Right renal cortex interstitium (tissue), 3 donors: Measurements from ENCODE around the gene QPCT. TPM values are rescaled to one million over a fixed set of nuclear protein-coding genes. Genes with fewer than 3 reads are reported as not detected.

Experiments used
- polyA plus RNA-seq, 3 donors: library from polyadenylated mRNA; unstranded; fragments of 120-200 nt; gene quantifications; one replicate each; pipeline ENCODE4 v1.2.1, GENCODE V29; 2013; ENCODE audit not compliant: insufficient read length in 3 of 3

Gene QPCT
- polyA plus RNA-seq, 3 donors: 11.4 to 16.4 (median 16.2) TPM

Other genes starting within 250 kb of the QPCT start
- 10 to 100 TPM; 33.4 to 36.7 (median 34.0) TPM for gene EIF2AK2, start 187.7 kb upstream of the QPCT start, polyA plus RNA-seq
- gene SULT6B1, start 156.0 kb upstream of the QPCT start, polyA plus RNA-seq: not detected
- gene CEBPZOS, start 148.1 kb upstream of the QPCT start, polyA plus RNA-seq: 10 to 100 TPM; 55.3 to 56.9 (median 56.6) TPM
- 100 to 1,000 TPM in 1 of 3 donors, 10 to 100 TPM in 2; 98.8 to 109 (median 99.8) TPM for gene CEBPZ, start 113.0 kb upstream of the QPCT start, polyA plus RNA-seq
- 10 to 100 TPM; 24.0 to 28.1 (median 24.9) TPM for gene NDUFAF7, start 113.0 kb upstream of the QPCT start, polyA plus RNA-seq
- gene PRKD3, start 19.8 kb upstream of the QPCT start, polyA plus RNA-seq: 10 to 100 TPM; 49.5 to 53.1 (median 52.2) TPM